Thymus (tissue), 14 donors: ENCODE data around the gene ITPA. TPM values are rescaled to one million over a fixed set of nuclear protein-coding genes. Genes with fewer than 3 reads are reported as not detected.

Experiments
- DNase-seq, 9 donors: peaks; one replicate each; pipeline ENCODE4 v3.0.0-alpha.2; 2013; ENCODE audit warnings: low spot score in 9 of 9, low read depth in 6 of 9, missing footprints in 1 of 9
- H3K27ac ChIP-seq, 2 donors: one replicate each; pipeline ENCODE4 v1.5.1; 2013; ENCODE audit warnings: control low read depth in 1 of 2, low read depth in 1 of 2, low read length in 1 of 2, mild to moderate bottlenecking in 1 of 2, moderate library complexity in 1 of 2
- H3K27me3 ChIP-seq, 2 donors: one replicate each; pipeline ENCODE4 v1.5.1; 2013; ENCODE audit warnings: low read length in 1 of 2; ENCODE audit not compliant: control insufficient read depth in 2 of 2, insufficient read depth in 1 of 2
- H3K36me3 ChIP-seq, 2 donors: one replicate each; pipeline ENCODE4 v1.5.1; 2013; ENCODE audit warnings: low read length in 1 of 2, mild to moderate bottlenecking in 1 of 2, moderate library complexity in 1 of 2; ENCODE audit not compliant: control insufficient read depth in 2 of 2, insufficient read depth in 2 of 2
- H3K4me1 ChIP-seq, 2 donors: one replicate each; pipeline ENCODE4 v1.5.1; 2013; ENCODE audit warnings: low read length in 2 of 2; ENCODE audit not compliant: control insufficient read depth in 2 of 2, insufficient read depth in 2 of 2
- H3K4me3 ChIP-seq, 2 donors: one replicate each; pipeline ENCODE4 v1.5.1; 2013; ENCODE audit warnings: low read length in 2 of 2, control low read depth in 1 of 2, mild to moderate bottlenecking in 1 of 2
- H3K9me3 ChIP-seq, 2 donors: one replicate each; pipeline ENCODE4 v1.5.1; 2013; ENCODE audit warnings: low read length in 1 of 2, mild to moderate bottlenecking in 1 of 2; ENCODE audit not compliant: control insufficient read depth in 2 of 2, insufficient read depth in 1 of 2
- whole genome bisulfite sequencing: extraction: QIAGEN DNeasy Blood & Tissue Kit; methylation state at CpG from one replicate; pipeline ENCODE4 v1.1.7; 2013; 5-methylcytosine and 5-hydroxymethylcytosine counted together
- long read RNA-seq, 10 donors: transcript quantifications; one replicate each; lab custom pipeline, GENCODE V29; 2026
- polyA plus RNA-seq: library from polyadenylated mRNA; stranded (reverse); fragments of 200-250 nt; gene quantifications from one replicate; pipeline ENCODE4 v1.2.3, GENCODE V29; 2013
- total RNA-seq: library from RNA; stranded (reverse); fragments of 120-200 nt; gene quantifications from one replicate; pipeline ENCODE4 v1.2.4, GENCODE V29; 2013
- donor health status: healthy.

The ITPA gene
- 46.0 TPM for total RNA-seq
- 141 TPM for polyA plus RNA-seq
- long read RNA-seq, donor 1, partial matches to known transcripts = 0 of 3 reads
- long read RNA-seq, donor 1, other reads (novel, unspliced or antisense) = 0 of 3 reads
- long read RNA-seq, donor 2, transcript ITPA-207 (2 exons, 670 nt) = minor isoform, 12 of 57 reads
- long read RNA-seq, donor 2, transcript ITPA-201 (8 exons, 1,185 nt) = major isoform, 42 of 57 reads
- long read RNA-seq, donor 2, partial matches to known transcripts = 0 of 57 reads
- long read RNA-seq, donor 2, other reads (novel, unspliced or antisense) = 0 of 57 reads
- long read RNA-seq, donor 3, transcript ITPA-201 (8 exons, 1,185 nt) = major isoform, 41 of 59 reads
- long read RNA-seq, donor 3, partial matches to known transcripts = 10 of 59 reads
- long read RNA-seq, donor 3, other reads (novel, unspliced or antisense) = 0 of 59 reads
- long read RNA-seq, donor 4, transcript ITPA-201 (8 exons, 1,185 nt) = major isoform, 11 of 14 reads
- long read RNA-seq, donor 4, partial matches to known transcripts = 0 of 14 reads
- long read RNA-seq, donor 4, other reads (novel, unspliced or antisense) = 0 of 14 reads
- long read RNA-seq, donor 5, transcript ITPA-201 (8 exons, 1,185 nt) = major isoform, 24 of 38 reads
- long read RNA-seq, donor 5, transcript ITPA-207 (2 exons, 670 nt) = minor isoform, 7 of 38 reads
- long read RNA-seq, donor 5, partial matches to known transcripts = 0 of 38 reads
- long read RNA-seq, donor 5, other reads (novel, unspliced or antisense) = 0 of 38 reads
- long read RNA-seq, donor 6, transcript ITPA-201 (8 exons, 1,185 nt) = major isoform, 19 of 23 reads
- long read RNA-seq, donor 6, partial matches to known transcripts = 0 of 23 reads
- long read RNA-seq, donor 6, other reads (novel, unspliced or antisense) = 0 of 23 reads
- long read RNA-seq, donor 7, transcript ITPA-201 (8 exons, 1,185 nt) = major isoform, 11 of 17 reads
- long read RNA-seq, donor 7, partial matches to known transcripts = 0 of 17 reads
- long read RNA-seq, donor 7, other reads (novel, unspliced or antisense) = 0 of 17 reads
- long read RNA-seq, donor 8, transcript ITPA-201 (8 exons, 1,185 nt) = major isoform, 10 of 10 reads
- long read RNA-seq, donor 8, partial matches to known transcripts = 0 of 10 reads
- long read RNA-seq, donor 8, other reads (novel, unspliced or antisense) = 0 of 10 reads
- long read RNA-seq, donor 9, transcript ITPA-201 (8 exons, 1,185 nt) = major isoform, 14 of 19 reads
- long read RNA-seq, donor 9, partial matches to known transcripts = 0 of 19 reads
- long read RNA-seq, donor 9, other reads (novel, unspliced or antisense) = 0 of 19 reads
- long read RNA-seq, donor 10, transcript ITPA-201 (8 exons, 1,185 nt) = major isoform, 8 of 12 reads
- long read RNA-seq, donor 10, partial matches to known transcripts = 0 of 12 reads
- long read RNA-seq, donor 10, other reads (novel, unspliced or antisense) = 0 of 12 reads

DNA sequence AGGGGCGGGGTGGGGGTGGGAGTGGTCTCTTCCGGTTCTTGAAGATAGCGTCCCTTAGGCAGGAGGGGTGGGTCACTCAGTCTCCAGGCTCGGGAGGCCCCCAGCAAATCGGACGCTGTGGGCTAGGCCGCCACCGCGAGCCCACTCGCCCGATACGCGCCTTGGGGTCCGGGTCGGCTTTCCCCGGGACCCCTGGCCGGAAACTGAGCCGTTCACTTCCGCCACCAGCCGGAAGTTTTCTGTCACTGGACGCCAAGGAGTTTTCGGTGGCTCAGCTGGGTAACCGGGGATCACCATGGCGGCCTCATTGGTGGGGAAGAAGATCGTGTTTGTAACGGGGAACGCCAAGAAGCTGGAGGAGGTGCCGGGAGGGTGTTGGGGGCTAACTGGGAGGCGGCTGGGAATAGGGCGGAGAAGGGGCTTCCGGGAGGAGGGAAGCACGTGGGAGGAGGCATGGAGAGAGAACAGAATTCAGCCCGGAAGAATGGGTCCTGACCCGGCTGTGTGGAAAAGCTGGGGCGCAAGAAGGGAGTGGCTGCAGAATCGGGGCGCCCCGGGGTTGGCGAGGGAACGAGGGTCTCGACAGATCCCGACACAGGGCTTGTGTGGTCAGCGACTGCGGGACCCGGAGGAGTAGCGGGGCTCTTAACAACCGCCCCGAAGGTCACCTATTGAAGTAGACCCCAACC, at the start of gene ITPA:
TSS of gene ITPA (plus strand) at position 242 of the 689 bp plus-strand sequence. CDS start at position 296, 54 bp downstream.
- Histone ChIP-seq H3K36me3 (peaks cover 10% of the 10 kb centered on the region in 2 donors), H3K4me3 (peak within 1 kb of the TSS; percentile 93 to 99), H3K27me3 (no peaks in the 10 kb centered on the region), H3K9me3 (no peaks in the 10 kb centered on the region), H3K4me1 (peaks cover 14% of the 10 kb centered on the region in 2 donors), H3K27ac (peak within 1 kb of the TSS; percentile 83 to 97)
- WGBS = under 1% methylated on average over 48 of the region's 48 CpGs
- peak in 7 of 9 donors; percentile 19 to 80 (median 56) for DNase-seq

DNA sequence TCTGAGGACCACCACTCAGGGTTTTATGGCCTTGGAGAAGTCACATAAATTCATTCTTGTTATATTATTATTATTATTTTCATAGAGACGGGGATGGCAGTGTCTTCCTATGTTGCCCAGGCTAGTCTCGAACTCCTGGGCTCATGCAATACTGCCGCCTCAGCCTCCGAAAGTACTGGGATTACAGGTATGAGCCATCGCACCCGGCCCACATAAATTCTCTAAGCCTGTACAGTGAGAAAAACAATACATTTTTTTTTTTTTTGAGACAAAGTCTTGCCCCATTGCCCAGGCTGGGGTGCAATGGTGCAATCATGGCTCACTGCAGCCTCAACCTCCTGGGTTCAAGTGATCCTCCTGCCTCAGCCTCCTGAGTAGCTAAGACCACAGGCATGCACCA, 48.9 kb upstream of the ITPA start:
- 97% methylated on average over 6 of the region's 6 CpGs for WGBS

DNA sequence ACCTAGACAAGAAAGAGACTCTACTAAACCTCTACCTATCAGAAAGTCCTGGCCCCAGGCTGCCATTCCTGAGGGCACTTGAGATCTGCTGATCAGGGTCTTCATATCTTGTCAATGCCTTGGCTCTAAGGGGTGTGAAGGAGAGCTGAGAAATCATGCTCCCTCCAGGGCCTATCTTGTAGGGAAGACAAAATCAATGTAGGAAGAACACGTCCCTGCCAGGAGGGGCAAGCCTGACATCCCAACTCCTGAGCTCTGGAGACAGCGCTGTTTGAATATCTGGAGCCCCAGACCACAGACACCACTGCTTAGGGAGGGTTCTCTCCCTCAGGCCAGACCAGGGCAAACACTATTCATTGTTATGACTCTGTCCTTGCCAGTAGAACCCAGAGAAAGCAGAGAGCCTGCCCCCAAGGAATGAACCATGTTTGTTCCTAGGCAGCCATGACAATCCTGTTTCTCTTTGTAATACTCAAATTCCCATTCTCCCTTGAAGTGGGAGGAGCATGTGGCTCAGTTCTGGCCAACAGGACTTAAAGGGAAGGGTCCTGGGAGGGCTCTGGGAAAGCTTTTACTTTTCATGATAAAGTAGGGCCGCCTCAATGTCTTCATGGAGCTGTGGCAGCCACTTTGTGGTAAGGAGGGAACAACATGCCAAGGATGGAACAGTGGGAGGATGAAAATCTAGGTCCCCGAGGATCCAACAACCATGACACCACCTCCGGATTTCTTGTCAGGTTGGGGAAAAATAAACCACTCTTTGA, 47.8 kb upstream of the ITPA start:
- peaks cover 6 to 23% of the 10 kb centered on the region in 2 donors for H3K4me1 ChIP-seq
- H3K4me3 ChIP-seq = no peak overlapping the region
- WGBS = 92% methylated on average over 5 of the region's 5 CpGs
- H3K36me3 ChIP-seq = no peaks in the 10 kb centered on the region
- H3K9me3 ChIP-seq = no peaks in the 10 kb centered on the region
- no peak for DNase-seq
- H3K27ac ChIP-seq = no peak overlapping the region
- peaks cover 6 to 35% of the 10 kb centered on the region in 2 donors for H3K27me3 ChIP-seq

More for the DNA sequence above, 48.9 kb upstream of the ITPA start:
- no peak overlapping the region for H3K27ac ChIP-seq
- H3K4me1 ChIP-seq = peaks cover 6 to 23% of the 10 kb centered on the region in 2 donors
- no peaks in the 10 kb centered on the region for H3K9me3 ChIP-seq
- H3K27me3 ChIP-seq = peaks cover 0 to 24% of the 10 kb centered on the region in 2 donors
- peaks cover 0 to 2% of the 10 kb centered on the region in 2 donors for H3K36me3 ChIP-seq
- peak overlapping the region; percentile 95 to 96 for H3K4me3 ChIP-seq
- DNase-seq = no peak

DNA sequence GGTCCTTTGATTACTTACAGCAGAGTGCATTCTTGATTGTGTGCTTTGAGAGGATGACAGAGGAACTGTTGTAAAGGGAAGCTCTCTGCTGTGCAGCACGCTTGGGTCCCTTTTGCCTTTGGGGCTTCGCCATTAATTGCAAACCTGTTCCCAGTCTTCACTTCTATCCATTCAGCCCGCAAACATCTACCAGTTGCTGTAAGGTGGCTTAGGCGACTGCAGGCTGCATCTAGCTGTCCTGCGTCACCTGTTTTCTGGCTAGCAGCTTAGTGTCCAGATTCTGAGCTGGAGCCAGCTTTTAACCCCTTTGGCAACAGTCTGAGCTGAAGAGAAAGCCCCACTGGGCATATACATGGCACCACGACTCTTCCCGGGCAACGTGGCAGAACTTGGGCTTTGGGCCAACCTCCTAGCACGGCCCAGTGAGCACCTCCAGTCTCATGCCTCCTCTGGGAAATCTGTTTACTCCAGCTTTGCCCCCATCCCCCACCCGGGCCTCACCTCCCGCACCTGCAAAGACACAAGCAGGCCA, 47.2 kb upstream of the ITPA start:
- no peaks in the 10 kb centered on the region for H3K9me3 ChIP-seq
- DNase-seq = no peak
- peaks cover 6 to 16% of the 10 kb centered on the region in 2 donors for H3K4me1 ChIP-seq
- no peaks in the 10 kb centered on the region for H3K36me3 ChIP-seq
- no peak overlapping the region for H3K4me3 ChIP-seq
- H3K27me3 ChIP-seq = peaks cover 12 to 41% of the 10 kb centered on the region in 2 donors
- no peak overlapping the region for H3K27ac ChIP-seq
- 88% methylated on average over 11 of the region's 11 CpGs for WGBS

DNA sequence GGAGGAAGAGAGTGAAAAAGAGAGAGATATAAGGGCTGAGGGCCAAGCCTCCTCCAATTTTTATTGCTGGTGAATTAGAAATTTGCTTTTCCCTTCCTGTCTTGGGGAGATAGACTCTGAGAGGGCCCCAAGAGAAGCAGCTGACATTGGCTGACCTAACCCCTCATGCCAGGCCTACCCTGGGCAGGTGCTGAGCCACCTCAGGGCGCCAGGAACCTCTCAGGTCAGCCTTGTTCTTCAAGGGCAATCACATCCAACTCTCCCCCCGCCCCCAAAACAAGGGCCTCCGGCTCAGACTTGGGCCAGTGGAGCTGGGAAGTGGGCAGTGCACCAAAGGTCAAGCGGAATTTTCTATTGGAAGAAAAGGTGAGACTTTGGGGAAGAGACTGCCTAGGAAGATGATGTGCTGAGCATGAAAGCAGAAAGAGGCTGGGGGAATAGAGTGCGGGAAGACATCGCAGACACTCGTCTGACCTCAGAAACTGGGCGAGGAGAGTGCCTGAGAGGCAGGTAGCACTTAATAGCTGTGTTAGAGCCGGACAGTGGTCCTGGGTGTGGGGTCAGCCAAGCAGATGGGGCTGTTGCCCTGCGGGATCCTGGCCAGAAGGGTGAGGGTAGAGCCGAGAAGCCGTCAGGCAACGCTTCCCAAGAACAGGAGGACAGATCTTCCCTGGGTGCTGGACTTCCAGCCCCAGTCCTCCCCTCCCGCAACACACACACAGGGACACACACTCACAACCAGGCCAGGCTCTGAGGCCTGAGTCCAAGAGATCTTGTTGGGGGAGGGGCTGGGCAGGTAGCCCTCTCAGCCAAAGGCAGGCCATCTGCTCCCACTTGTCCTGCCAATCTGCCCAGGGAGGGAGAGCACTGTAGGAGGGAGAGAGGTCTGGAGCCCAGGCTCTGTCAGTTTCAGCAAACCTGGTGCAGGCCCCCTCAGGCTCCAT, 45.9 kb upstream of the ITPA start:
- peaks cover 22 to 53% of the 10 kb centered on the region in 2 donors for H3K27me3 ChIP-seq
- H3K4me3 ChIP-seq = no peak overlapping the region
- WGBS = 96% methylated on average over 14 of the region's 14 CpGs
- no peaks in the 10 kb centered on the region for H3K9me3 ChIP-seq
- peaks cover 6 to 19% of the 10 kb centered on the region in 2 donors for H3K4me1 ChIP-seq
- no peaks in the 10 kb centered on the region for H3K36me3 ChIP-seq
- no peak for DNase-seq
- no peak overlapping the region for H3K27ac ChIP-seq

DNA sequence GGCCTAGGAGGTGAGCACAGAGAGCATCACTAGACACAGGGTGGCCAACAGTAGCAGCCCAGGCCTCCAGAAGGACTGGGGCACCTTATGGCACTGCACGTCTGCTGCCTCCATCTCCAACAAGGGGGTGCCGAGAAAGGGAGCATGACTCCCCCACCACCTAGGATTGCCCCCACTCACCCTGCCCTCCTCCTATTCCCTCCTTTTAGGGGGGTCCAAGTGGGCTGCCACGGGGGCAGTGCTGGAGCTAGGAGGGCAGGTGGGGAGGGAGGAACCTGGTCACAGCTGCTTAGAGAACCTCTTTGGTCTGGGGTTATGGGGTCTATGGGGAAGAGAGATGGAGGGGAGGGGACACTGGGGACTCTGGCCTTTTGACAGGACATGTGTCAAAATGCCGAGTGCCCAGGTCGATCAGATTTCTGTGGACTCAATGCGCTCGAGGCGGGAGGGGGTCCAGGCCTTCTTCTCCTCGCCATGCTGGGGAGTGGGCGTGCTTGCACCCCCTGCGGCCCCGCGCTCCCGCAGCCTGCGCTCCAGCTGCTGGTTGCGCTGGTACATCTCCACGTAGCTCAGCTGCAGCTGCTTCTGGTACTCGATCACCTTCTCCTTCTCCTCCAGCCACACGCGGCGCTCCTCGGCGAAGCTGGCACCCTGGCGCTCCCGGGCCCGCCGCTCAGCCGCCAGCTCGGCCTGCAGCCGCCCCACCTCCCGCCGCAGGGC, 45.1 kb upstream of the ITPA start:
- Histone ChIP-seq H3K36me3 (no peaks in the 10 kb centered on the region), H3K27ac (no peak overlapping the region), H3K4me1 (peaks cover 4 to 15% of the 10 kb centered on the region in 2 donors), H3K27me3 (peaks cover 26 to 62% of the 10 kb centered on the region in 2 donors), H3K9me3 (no peaks in the 10 kb centered on the region), H3K4me3 (no peak overlapping the region)
- no peak for DNase-seq
- WGBS = 97% methylated on average over 32 of the region's 32 CpGs
